HG02678 (cell line): ENCODE results near the gene MVB12B.

ENCODE experiments used
- ATAC-seq: cut with Tn5 transposase; IDR thresholded peaks from one replicate; pipeline ENCODE4 v1.9.1; 2021; ENCODE audit warnings: mild to moderate bottlenecking, moderate library complexity; ENCODE audit not compliant: unreplicated experiment

The MVB12B gene

GRCh38 chr9:126514037-126514821 is 187.6 kb downstream of the MVB12B start:
- no peak for ATAC-seq

DNA sequence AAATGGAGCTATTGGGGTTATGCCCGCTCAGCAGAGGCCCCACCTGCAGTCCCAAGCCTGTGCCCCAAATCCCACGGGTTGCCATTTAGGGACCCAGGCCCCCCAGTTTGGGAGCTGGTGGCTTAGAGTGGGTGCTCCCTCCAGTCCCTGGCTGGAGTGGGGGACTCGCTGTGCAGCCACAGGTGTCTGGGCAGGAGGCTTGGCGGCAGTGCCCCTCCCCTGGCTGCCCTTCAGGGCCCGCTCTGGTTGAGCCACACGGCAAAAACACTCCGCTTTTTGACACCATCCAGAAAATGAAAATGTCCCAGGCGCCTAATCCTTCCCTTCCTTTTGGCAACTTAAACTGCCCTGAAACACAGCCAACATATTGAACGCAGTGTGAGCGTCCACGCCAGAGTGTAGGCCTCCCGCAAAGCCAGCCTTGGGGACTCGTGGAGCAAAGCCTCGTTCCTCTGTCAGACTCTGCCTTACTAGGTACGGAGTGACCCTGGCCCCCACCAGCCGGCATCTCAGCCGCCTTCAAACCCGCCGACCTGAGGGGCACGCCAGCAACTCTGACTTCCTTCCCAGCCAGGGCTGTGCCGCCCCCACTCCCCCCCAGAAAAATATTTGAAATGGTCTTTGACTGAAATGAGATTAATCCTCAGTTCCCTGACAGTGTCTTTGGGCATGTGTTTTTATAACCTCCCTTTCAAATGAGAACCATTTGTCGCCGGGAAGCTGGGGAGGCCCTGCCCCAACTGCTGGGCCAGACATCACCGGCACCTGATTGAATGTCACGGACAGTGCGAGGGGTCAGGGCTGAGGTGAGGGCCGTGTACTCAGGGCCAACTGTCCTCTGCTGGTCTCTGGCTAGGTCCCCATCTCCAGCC is 188.6 kb downstream of the MVB12B start:
- no peak for ATAC-seq

DNA sequence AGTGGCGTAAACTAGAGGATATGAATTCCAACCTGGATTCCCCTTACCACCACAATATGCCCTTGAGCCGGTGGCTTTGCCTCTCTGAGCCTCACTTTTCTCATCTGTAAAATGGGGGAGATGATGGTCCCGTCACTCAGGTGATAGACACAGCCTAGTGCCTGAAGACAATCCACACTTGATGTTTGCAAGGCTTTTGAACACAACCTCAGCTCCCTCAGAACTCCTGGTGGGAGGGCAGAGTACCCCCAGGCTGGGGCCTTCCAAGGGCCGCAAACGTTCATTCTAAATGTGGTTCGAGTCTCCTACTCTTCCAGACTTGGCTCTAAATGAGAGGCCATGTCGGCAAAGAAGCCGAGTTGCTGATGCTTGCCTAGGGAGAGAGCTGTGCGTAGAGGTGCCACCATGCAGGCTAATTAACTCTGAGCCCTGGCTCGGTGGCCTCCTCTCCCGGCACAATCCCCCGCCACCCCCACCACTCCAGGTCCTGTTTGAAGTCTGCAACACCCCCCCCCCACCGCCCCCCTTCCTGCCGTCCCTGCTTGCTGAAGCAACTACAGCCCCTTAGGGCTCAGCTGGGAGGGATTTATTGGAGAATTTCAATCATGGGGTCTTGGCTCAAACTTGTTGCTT is 189.4 kb downstream of the MVB12B start:
- ATAC-seq: no peak

- no peak for ATAC-seq
Observed at GRCh38 chr9:126516561-126516935, 189.9 kb downstream of the MVB12B start.

DNA sequence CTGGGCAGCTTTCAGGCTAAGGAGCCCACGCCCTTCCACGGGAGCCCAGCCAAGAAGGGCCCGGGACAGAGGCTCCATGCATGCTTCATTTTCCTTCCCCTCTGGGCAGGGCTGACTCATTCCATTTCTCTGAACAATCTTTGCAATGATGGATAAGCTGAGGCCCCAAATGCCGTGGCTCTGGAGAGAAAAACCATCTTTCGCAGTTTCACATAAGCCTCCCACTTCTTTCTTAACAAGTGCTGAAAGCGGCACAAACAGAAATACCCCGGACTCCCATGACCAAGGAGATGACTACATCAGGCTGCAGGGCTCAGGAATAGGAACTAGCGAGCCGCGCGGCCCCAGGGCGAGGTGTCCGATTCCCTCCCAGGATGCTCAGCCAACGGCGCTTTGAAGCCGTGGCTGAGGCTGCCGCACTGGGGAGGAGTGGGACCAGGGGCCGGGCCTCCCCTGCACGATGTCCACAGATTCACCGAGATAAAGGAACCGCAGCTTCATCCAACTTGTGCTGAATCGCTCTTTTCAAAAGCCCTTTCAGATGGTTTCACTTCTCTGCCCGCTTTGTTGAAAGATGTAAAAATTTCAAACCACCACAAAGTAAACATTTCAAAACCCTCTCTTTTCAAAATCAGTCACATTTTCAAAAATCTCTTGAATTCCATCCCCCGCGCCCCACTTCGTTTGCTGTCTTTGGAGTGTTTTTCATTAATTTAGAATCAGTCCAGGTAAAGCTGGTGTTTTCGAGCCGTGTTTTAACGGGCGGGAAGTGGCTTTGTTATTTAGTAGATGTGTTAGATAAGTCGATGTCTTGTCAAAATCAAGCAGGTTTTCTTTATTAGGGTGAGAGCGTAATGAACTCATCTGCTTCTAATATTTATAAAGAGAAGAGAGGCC is 190.6 kb downstream of the MVB12B start:
- ATAC-seq: no peak

DNA sequence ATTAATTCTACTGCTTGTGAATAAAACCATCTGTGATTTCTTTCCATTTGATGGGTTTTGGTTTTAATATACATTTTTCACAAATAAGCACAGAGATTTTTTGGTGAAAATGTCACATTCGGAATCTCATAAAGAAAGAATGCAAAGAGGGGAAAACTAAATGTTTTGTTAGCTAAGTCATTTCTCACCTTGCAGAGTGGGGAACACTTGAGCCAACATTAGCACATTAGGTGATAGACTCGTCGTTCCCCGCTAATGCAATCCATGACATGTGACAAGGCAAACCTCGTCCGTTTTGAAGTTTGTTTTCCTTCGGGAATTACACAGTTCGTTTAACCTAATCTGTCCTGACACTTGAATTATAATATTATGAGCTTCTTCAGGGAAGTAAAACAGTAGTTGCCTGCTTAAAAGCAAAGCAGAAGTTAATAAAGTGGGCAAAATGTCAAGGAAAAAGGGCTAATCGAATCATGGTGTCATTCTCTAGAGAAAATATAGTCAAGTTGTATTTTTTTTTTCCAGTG is 191.3 kb downstream of the MVB12B start:
- ATAC-seq: no peak

DNA sequence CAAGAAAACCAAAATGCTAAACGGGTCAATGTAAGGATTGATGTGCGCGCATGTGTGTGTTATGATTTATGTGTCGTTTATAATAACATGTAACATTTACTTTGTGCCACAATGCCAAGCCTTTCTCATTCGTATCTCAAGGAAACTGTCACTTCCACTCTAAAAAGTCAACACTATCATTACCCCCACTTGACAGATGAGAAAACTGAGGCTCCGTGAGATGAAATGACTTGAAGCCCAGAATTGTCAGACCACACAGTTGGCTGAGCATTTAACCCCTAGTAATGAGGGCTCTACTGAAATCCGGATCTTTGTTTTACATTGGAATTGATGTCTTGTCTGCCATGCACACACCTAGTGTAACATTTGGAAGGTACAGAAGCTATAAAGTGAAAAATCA is 192.1 kb downstream of the MVB12B start:
- no peak for ATAC-seq

DNA sequence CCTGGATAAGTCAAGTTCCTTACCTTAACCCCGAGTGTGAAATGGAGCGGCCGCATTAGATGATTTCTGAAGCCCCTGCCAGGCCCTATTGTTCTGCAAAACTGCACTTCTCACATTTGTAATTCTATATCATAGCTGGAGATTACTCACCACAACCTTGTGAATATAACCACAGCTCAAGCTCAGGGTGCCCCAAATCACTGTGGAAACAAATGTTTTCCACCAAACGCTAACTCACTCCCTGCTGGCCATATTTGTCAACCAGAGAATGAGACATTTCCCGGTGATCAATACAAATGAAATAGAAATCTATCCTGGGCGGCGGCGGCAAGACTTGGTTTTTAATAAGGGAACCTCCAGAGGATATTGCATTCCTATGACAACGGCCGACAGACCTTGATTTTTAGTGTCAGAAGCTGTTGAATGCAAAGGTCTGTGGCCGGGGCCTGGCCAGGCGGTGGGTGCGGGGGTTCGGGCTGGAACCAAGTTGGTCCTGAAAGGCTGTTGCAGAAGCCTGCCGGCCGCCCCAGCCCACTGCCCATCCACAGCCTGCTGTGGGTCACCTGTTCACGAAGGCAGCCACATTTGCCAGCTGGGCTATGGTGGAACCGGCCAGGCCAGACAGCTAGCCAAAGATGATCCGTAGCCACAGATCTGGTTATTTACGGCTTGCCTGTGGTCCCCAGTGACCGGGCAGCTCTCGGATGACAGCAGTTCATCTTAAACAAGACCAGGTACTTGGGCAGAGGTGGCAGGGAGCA is 193.2 kb downstream of the MVB12B start:
- no peak for ATAC-seq

DNA sequence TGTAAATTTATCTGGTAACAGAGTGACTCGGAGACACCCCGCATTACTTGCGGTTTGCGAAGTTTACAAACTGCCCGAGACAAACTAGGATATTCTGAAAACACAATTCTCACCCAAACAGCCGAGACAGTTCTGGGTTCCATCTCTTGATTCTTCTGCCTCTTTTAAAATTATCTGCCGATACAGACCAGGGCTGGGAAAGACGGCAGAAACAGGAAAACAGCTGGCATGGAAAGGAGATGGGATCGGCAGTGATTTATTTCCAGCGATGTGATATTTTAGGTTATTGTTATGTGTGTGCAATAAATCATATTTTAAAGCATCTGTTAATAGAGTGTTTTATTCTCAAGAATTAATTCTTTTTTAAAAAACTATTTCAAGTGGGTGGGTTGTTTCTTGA is 193.8 kb downstream of the MVB12B start:
- no peak for ATAC-seq

DNA sequence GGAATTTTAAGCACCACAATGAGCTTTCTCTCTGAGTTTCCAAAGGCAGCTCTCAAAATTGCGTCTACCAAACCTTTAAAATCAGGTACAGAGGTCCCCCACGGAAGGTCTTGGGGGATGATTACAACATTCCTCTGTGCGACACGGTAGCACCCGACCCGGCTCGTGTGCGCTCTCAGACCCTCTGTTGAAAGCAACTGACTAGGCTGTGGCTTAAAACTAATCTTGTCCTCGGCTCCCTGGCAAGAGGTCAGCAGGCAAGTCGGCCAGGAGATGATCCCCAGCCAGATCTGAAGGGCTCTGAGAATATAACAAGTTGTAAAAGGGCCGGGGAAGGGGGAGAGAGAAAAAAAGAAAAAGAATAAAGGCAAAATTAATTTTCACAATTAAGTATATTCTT is 194.5 kb downstream of the MVB12B start:
- no peak for ATAC-seq

DNA sequence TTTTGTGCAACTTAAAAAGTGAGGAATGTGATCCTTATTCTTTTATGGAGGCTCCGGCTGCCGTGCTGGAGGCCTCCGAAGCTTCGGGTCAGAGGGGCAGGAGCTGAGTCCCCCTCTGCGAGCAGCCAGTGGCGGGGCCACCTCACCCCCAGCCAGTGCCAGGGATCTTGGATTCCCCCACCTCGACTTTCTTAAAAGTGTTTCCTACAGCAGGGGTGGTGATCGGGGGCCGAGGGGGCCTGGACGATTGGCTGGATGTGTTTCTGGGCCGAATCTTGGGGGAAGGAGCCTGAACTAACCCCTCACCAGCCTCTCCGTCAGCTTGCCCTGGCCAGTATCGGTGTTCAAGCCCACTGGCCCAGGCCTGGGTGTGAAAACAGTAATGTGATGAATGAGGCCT is 194.9 kb downstream of the MVB12B start:
- no peak for ATAC-seq

- ATAC-seq: no peak
Observed at GRCh38 chr9:126521976-126522590, 195.5 kb downstream of the MVB12B start.

DNA sequence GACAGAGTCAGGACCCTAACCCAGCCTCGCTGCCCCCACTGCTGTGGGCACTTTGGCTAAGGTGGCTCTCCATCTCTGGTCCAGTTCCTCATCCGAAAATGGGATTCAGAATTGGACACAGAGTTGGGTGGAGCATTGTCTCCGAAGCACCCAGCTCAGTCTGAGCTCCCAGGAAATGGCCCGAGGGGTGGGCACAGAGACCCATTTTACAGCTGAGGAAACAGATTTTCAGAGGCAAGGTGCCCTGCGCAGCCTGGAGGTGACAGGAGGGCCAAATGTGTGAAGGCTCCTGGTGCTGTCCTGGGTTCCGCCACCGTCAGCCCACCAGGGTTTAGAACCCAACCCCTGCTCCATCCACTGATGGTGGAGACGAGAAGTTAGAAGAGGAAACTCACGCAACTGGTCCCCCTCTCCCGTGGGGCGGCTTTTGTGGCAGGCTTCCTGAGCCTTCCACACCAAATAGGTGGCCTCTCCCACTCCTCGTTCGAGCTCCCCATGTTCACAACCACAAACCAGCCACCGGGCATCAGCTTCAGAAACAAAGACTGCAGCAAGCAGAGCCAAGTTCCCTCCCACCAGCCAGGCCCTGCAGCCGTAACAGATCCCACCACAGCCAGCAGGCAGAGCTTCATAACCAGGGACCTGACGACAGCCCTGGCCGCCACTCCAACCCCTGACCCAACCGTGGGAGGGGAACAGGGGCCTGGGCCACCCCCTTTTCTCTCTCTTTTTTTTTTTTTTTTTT is 196.2 kb downstream of the MVB12B start:
- ATAC-seq: no peak

DNA sequence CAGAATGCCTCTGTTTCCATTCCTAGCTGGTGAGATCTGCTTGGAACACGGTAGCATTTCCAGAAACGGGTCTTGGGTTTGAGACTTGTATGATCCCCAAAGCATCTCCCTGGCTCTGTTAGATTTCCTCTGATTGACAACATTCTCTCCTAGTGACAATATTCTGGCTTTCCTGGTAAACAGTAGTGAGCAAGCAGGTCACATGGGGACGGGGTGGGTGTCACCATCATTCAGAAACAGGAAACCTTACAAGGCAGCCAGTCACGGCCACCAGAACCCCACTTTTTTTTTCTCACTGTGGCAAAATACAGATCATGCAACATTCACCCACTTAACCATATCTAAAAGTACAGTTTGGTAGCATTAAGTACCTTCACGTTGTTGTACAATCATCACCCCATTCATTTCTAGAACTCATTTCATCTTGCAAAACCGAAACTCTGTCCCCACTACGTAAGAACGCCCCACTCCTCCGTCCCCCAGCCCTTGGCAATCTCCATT is 197.0 kb downstream of the MVB12B start:
- ATAC-seq: no peak

DNA sequence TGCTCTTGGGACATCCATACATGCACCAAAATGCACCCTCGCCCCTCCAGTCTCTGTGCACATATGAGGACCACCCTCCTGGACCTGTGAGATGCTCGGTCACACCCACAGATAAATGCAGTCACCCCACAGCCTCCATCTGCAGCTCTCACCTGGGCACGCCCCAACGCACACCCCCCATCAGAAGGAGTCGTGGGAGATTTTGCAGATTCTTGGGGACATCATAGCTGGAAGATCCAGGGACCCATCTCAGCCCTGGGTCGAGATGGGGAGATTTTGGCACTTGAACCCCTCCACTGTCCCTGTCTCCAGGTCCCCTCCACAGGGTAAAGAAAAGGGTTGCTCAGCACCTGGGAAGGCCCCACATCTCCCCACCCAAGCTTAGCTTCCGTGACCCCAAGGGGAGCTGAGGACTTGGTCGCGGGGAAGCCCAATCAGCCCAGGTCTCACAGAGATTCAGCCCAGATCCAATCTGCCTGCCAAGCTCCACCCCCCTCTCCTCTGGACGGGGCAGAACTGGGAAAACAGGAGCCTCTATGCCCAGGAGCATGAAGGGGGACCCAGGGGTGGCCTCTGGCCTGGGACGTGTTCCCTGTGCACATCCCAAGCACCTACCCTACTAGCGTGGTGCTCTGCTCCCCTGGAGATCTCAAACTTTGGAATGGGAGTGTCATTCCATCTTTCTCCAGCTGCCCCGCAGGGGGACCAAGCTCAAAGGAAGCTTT is 197.9 kb downstream of the MVB12B start:
- no peak for ATAC-seq

DNA sequence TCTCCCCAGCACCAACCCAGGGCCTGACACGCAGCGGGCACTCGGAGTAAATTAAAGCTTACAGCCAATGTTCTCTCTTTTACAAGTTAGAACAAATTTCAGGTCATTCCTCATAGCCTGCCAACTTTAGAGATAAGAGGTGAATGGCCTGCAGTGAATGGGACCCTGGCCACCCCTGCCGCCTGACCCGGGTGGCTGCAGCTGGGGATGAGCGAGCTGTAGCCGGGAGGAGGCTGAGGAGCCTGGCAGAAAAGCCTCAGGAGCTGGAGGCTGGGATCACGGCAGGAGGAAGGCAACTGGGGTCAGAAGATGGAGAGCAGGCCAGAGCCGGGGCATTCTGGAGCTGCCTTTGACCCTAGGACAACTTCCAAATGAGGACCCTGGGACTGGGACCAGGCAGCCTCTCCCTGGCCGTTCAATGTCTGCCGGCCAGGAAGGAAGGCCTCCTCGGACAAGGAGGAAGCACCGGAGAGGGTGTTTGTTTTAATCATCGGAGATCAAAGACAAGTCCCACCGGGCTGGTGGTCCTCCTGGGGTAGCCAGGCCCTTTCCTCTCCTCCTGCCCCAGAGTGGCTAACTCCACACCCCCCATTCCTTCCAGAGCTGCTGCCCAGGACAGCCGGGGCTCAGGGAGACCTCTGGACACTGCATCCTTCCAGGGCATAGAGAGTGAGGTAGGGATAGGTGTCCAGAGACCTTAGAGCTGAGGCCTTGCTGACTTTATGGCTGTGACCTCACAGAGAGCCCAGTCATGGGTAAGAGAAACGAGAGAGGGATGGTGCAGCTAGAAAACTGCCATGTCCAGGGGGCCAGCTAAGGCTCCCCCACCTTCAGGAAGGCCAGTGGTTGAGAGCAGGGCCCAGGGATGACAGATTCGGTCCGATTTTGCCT is 199.8 kb downstream of the MVB12B start:
- ATAC-seq: no peak
